GM12878 (cell line): ENCODE measurements around the gene IMP3. TPM values are rescaled to one million over a fixed set of nuclear protein-coding genes. Genes with fewer than 3 reads are reported as not detected.

Experiments used
- ATAC-seq: fragments of 200-7000 bp; cut with Tn5 transposase; 3 replicates; pipeline ENCODE4 v1.9.1; 2020; ENCODE audit warnings: mild to moderate bottlenecking, moderate library complexity
- BruUV-seq: library from RNA; stranded (reverse); fragments of 400-500 nt; replicated peaks from 2 replicates; lab custom pipeline; 2021; lab: Mats Ljungman, UMichigan
- CTCF ChIA-PET: fragments of 300-600 bp; sonication (Branson Sonifier 250); formaldehyde crosslinking; extraction: SDS; loops from one replicate; lab custom pipeline; 2021; ENCODE audit warnings: inconsistent platforms; lab: Yijun Ruan, JAX
- POLR2A ChIA-PET: fragments of 350-600 bp; formaldehyde crosslinking; extraction: SDS; loops from one replicate; lab custom pipeline; 2021; ENCODE audit warnings: inconsistent platforms; lab: Charles Lee
- RAD21 ChIA-PET: fragments of 300-600 bp; sonication (Branson Sonifier 250); formaldehyde crosslinking; loops from one replicate; lab custom pipeline; 2023; ENCODE audit warnings: antibody characterized with exemption; ENCODE audit not compliant: unreplicated experiment; lab: Charles Lee
- SMC1A ChIA-PET: fragments of 300-600 bp; sonication (Branson Sonifier 250); formaldehyde crosslinking; loops from one replicate; lab custom pipeline; 2023; ENCODE audit not compliant: unreplicated experiment, uncharacterized antibody; lab: Charles Lee
- DNase-seq: peaks from one replicate; pipeline ENCODE4 v3.0.0-alpha.2; 2011; ENCODE audit warnings: low read depth, low spot score
- FAIRE-seq: peaks from 3 replicates; lab custom pipeline; 2011; peaks lifted over from hg19 to GRCh38; lab: Jason Lieb, UNC
- H2AFZ ChIP-seq: 2 replicates; pipeline ENCODE4 v1.6.0; 2011; ENCODE audit warnings: low read depth, low read length, control low read depth; ENCODE audit not compliant: control insufficient read depth
- H3K27ac ChIP-seq: 2 replicates; pipeline ENCODE4 v1.5.1; 2011; ENCODE audit warnings: control low read depth; ENCODE audit not compliant: control insufficient read depth, insufficient read depth
- H3K27me3 ChIP-seq, 2 experiments: replicated peaks in 1 of 2; 2 replicates each; pipeline versions ENCODE4 v1.6.0 to v1.6.1; 2011; ENCODE audit warnings: low read length in 1 of 2; ENCODE audit not compliant: control insufficient read depth in 2 of 2, insufficient read depth in 2 of 2
- H3K36me3 ChIP-seq, 2 experiments: 2 replicates each; pipeline ENCODE4 v1.5.1; 2011; ENCODE audit warnings: low read length in 1 of 2; ENCODE audit not compliant: control insufficient read depth in 2 of 2, insufficient read depth in 2 of 2
- H3K4me1 ChIP-seq: 2 replicates; pipeline ENCODE4 v1.6.1; 2011; ENCODE audit warnings: mild to moderate bottlenecking, low read length, moderate library complexity, mixed read lengths; ENCODE audit not compliant: control insufficient read depth, insufficient read depth
- H3K4me2 ChIP-seq: 2 replicates; pipeline ENCODE4 v1.6.0; 2011; ENCODE audit warnings: control low read depth; ENCODE audit not compliant: control insufficient read depth, insufficient read depth
- H3K4me3 ChIP-seq: fragments of 200-600 bp; sonication (generic); 2 replicates; pipeline ENCODE4 v1.5.1; 2016
- H3K79me2 ChIP-seq: 2 replicates; pipeline ENCODE4 v1.6.0; 2011; ENCODE audit warnings: low read length; ENCODE audit not compliant: control insufficient read depth, insufficient read depth
- H3K9ac ChIP-seq: 2 replicates; pipeline ENCODE4 v1.8.0; 2011; ENCODE audit warnings: low read length, control low read depth, mixed read lengths; ENCODE audit not compliant: control insufficient read depth, insufficient read depth
- H3K9me3 ChIP-seq: replicated peaks from 3 replicates; pipeline ENCODE4 v1.5.1; 2011; ENCODE audit warnings: mild to moderate bottlenecking, low read length; ENCODE audit not compliant: control insufficient read depth, insufficient read depth
- H4K20me1 ChIP-seq: 2 replicates; pipeline ENCODE4 v1.6.0; 2011; ENCODE audit not compliant: control insufficient read depth, insufficient read depth
- ASH2L ChIP-seq: fragments of 300-600, 200-600 bp; sonication (generic); IDR thresholded peaks from 2 replicates; pipeline ENCODE4 v1.6.1; 2017; ENCODE audit warnings: low read depth, mild to moderate bottlenecking, borderline replicate concordance
- PML ChIP-seq: IDR thresholded peaks from 2 replicates; pipeline ENCODE4 v1.6.1; 2012; ENCODE audit warnings: low read length, inconsistent platforms
- POLR2AphosphoS2 ChIP-seq: IDR thresholded peaks from 2 replicates; pipeline ENCODE4 v1.6.1; 2011; ENCODE audit warnings: low read depth, mild to moderate bottlenecking, low read length, improper control_type of control experiment, moderate library complexity
- TCF3 ChIP-seq: IDR thresholded peaks from 2 replicates; pipeline ENCODE4 v1.6.1; 2012; ENCODE audit warnings: low read depth, mild to moderate bottlenecking, low read length, borderline replicate concordance; ENCODE audit not compliant: insufficient read depth
- WGBS: methylation state at CpG from one replicate; pipeline ENCODE4 v1.1.6; 2016; ENCODE audit warnings: low lambda C conversion rate; ENCODE audit not compliant: insufficient replicate concordance, insufficient coverage; ENCODE audit errors: missing lambda C conversion rate; 5-methylcytosine and 5-hydroxymethylcytosine counted together
- in situ Hi-C: fragments of 300-500 bp; cut with MboI; formaldehyde crosslinking; loops from 9 replicates; pipeline ENCODE4 v1.14.3; 2018; ENCODE audit warnings: mixed read lengths
- intact Hi-C: fragments of 100-400 bp; cut with micrococcal nuclease; formaldehyde crosslinking; loops from one replicate; pipeline ENCODE4 v1.14.2; 2022; ENCODE audit not compliant: unreplicated experiment
- polyA plus RNA-seq, 11 experiments: library from polyadenylated mRNA; depleted of rRNA in 4 of 11; unstranded in 6 of 11; stranded (reverse) in 5 of 11; fragments of >200 nt; fragmentation: Nextera tagmentation in 4 of 11; fragmentation: Illumina TruSeq in 1 of 11; extraction: Ambion mirVana in 4 of 11; extraction: Trizol in 1 of 11; gene quantifications; 1 replicate in 1 of 11; 2 replicates in 10 of 11; pipeline versions ENCODE4 v1.2.1 to v1.2.3, GENCODE V29; 2011 to 2016; ENCODE audit warnings: inconsistent platforms in 2 of 11, missing spikeins in 2 of 11, low read depth in 1 of 11
- total RNA-seq, 4 experiments: library from RNA; depleted of rRNA in 3 of 4; stranded (reverse); fragments of >200 nt in 3 of 4; fragmentation: Illumina TruSeq in 1 of 4; extraction: Trizol in 1 of 4; gene quantifications; 2 replicates each; pipeline versions ENCODE4 v1.2.1 to v1.2.3, GENCODE V29; 2013 to 2021

IMP3 gene
- total and polyA plus RNA-seq, 10 of the 15 experiments (the other 5 are each of a cell fraction or from before 2014, with no cell fraction given): 13.3 to 208 (median 85.2) TPM

DNA sequence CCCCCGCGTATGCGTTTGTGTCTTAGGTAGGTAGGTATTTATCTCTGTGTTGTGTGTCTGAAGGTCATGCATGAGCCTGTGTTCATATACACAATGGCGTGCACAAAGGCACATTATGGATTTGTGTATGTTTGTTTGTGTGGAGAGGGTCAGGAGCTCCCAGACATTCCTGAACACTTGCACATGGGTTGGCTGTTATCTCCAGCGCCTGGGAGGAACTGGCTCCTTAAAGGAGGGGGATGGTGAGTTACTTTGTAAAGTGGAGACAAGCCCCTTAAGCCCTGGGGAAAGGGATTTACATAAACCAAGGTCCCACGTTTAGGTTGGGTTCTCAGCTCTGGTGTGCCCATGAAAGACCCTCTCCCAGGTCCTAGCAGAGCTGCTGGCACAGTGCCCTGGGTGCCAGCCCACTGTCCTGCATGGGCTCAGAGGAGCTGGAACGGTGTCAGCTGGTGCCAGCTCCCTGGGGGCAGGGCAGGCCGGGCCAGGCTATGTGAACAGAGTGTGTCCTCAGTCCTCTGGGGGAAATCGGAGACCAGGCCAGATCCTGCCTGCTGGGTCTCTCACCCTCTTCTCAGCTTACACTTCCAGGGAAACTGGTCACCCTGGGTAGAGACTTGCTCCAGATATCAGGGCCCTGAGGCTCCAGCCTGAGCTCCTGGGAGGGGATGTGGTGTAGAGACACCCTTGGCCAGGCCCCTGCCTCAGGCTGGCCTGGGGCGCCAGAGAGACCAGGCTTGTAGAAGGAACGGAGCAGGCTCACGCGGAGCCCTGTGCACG, 32.8 kb upstream of the IMP3 start:
- CTCF ChIA-PET: interaction anchor here (0.6 to 1.2 kb wide), 2 partner anchors 12 to 13 kb away, joined by 3 read pairs; no protein-coding TSS in a partner anchor
- H3K36me3 ChIP-seq: no peaks in the 10 kb centered on the region
- H3K4me2 ChIP-seq: no peak overlapping the region
- H3K4me1 ChIP-seq: no peaks in the 10 kb centered on the region
- H3K27me3 ChIP-seq: peaks cover 0 to 2% of the 10 kb centered on the region in 2 experiments; a peak in 3 of 4 replicates
- H2AFZ ChIP-seq: no peak overlapping the region
- RAD21 ChIA-PET: interaction anchor here (1.5 to 1.8 kb wide), 2 partner anchors 51 to 305 kb away, joined by 3 to 4 read pairs; a partner anchor contains a TSS
- no peak overlapping the region for H3K4me3 ChIP-seq
- FAIRE-seq: no peak
- in situ Hi-C loops (loop anchor here (25.0 kb wide), 1 partner anchor 661 kb away; the partner anchor contains the start of gene PPCDC), intact Hi-C loops (no loop called here)
- H3K9me3 ChIP-seq: no peaks in the 10 kb centered on the region
- BruUV-seq: no TSS peak
- POLR2A ChIA-PET: no interaction called here
- ATAC-seq: no peak
- no peaks in the 10 kb centered on the region for H4K20me1 ChIP-seq
- SMC1A ChIA-PET: interaction anchor here (0.6 to 1.1 kb wide), 2 partner anchors 14 to 32 kb away, joined by 3 read pairs; no protein-coding TSS in a partner anchor
- no peaks in the 10 kb centered on the region for H3K79me2 ChIP-seq
- no peak overlapping the region for H3K9ac ChIP-seq
- no peak for DNase-seq
- 21% methylated on average over 14 of the region's 14 CpGs for WGBS
- no peak overlapping the region for H3K27ac ChIP-seq
- TF ChIP-seq TCF3 (no peak), ASH2L (no peak), PML (no peak), POLR2AphosphoS2 (no peak)
